Liver (tissue), 3 donors: ENCODE measurements around the gene PLAU.
"Not testable (repeated sequence)": the region's sequence is repeated elsewhere in the genome, so short reads cannot be mapped to it uniquely, and the experiment has no call there.

Experiments used
- CTCF ChIP-seq: fragments of 150-350 bp; IDR thresholded peaks from 2 replicates; pipeline ENCODE4 v1.5.1; 2017; ENCODE audit warnings: improper control_type of control experiment, low read depth, low read length; ENCODE audit not compliant: missing input control
- FOXA1 ChIP-seq: IDR thresholded peaks from 2 replicates; pipeline ENCODE4 v1.6.1; 2016; ENCODE audit warnings: antibody characterized with exemption
- FOXA2 ChIP-seq: IDR thresholded peaks from 2 replicates; pipeline ENCODE4 v1.6.1; 2016; ENCODE audit warnings: antibody characterized with exemption
- GABPA ChIP-seq, 2 donors: IDR thresholded peaks in 1 of 2; conservative IDR thresholded peaks in 1 of 2; 2 replicates each; pipeline ENCODE4 v1.6.1; 2016; ENCODE audit warnings: antibody characterized with exemption in 2 of 2, mild to moderate bottlenecking in 1 of 2, moderate library complexity in 1 of 2
- HNF4A ChIP-seq, 2 donors: conservative IDR thresholded peaks; 2 replicates each; pipeline ENCODE4 v1.6.1; 2016; ENCODE audit warnings: antibody characterized with exemption in 2 of 2, mild to moderate bottlenecking in 2 of 2
- JUND ChIP-seq, 2 donors: IDR thresholded peaks; 2 replicates each; pipeline ENCODE4 v1.6.1; 2016; ENCODE audit warnings: antibody characterized with exemption in 2 of 2
- MAX ChIP-seq: IDR thresholded peaks from 2 replicates; pipeline ENCODE4 v1.6.1; 2016; ENCODE audit warnings: antibody characterized with exemption
- NR2F2 ChIP-seq: IDR thresholded peaks from 2 replicates; pipeline ENCODE4 v1.6.1; 2016; ENCODE audit warnings: antibody characterized with exemption
- RAD21 ChIP-seq, 2 donors: IDR thresholded peaks; 2 replicates each; pipeline ENCODE4 v1.6.1; 2016; ENCODE audit warnings: antibody characterized with exemption in 2 of 2, mild to moderate bottlenecking in 2 of 2
- SP1 ChIP-seq: IDR thresholded peaks from 2 replicates; pipeline ENCODE4 v1.6.1; 2018; ENCODE audit warnings: antibody characterized with exemption, mild to moderate bottlenecking
- TAF1 ChIP-seq: conservative IDR thresholded peaks from 2 replicates; pipeline ENCODE4 v1.6.1; 2016; ENCODE audit warnings: antibody characterized with exemption, mild to moderate bottlenecking
- YY1 ChIP-seq: IDR thresholded peaks from 2 replicates; pipeline ENCODE4 v1.6.1; 2016; ENCODE audit warnings: antibody characterized with exemption, mild to moderate bottlenecking
- ZBTB33 ChIP-seq: IDR thresholded peaks from 2 replicates; pipeline ENCODE4 v1.6.1; 2016; ENCODE audit warnings: antibody characterized with exemption
- TF ChIP-seq, protein P1 (sequence below): IDR thresholded peaks from 2 replicates; pipeline ENCODE4 v1.6.1; 2016; ENCODE audit warnings: antibody characterized with exemption, mild to moderate bottlenecking
- donor health status: healthy.
- donor health status: healthy.

DNA sequence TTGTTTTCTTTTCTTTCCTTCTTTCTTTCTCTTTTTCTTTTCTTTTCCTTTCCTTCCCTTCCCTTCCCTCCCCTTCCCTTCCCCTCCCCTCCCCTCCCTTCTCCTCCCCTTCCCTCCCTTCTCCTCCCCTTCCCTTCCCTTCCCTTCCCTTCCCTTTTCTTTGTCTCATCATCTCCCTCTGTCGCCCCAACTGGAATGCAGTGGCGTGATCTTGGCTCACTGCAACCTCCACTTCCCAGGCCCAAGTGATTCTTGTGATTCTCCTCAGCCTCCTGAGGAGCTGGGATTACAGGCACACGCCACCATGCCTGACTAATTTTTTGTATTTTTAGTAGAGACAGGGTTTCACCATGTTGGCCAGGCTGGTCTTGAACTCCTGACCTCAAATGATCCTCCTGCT, 21.5 kb upstream of the PLAU start:
- TF ChIP-seq CTCF; GABPA (IDR thresholded peaks at IDR 0.05 in 1 of 2, conservative IDR thresholded peaks at IDR 0.05 in 1 of 2); NR2F2; MAX; FOXA2; HNF4A (conservative IDR thresholded peaks at IDR 0.05); JUND (IDR thresholded peaks at IDR 0.05); RAD21 (IDR thresholded peaks at IDR 0.05); TAF1; SP1; YY1; ZBTB33; FOXA1: not testable (repeated sequence)
- TF ChIP-seq, protein P1, sequence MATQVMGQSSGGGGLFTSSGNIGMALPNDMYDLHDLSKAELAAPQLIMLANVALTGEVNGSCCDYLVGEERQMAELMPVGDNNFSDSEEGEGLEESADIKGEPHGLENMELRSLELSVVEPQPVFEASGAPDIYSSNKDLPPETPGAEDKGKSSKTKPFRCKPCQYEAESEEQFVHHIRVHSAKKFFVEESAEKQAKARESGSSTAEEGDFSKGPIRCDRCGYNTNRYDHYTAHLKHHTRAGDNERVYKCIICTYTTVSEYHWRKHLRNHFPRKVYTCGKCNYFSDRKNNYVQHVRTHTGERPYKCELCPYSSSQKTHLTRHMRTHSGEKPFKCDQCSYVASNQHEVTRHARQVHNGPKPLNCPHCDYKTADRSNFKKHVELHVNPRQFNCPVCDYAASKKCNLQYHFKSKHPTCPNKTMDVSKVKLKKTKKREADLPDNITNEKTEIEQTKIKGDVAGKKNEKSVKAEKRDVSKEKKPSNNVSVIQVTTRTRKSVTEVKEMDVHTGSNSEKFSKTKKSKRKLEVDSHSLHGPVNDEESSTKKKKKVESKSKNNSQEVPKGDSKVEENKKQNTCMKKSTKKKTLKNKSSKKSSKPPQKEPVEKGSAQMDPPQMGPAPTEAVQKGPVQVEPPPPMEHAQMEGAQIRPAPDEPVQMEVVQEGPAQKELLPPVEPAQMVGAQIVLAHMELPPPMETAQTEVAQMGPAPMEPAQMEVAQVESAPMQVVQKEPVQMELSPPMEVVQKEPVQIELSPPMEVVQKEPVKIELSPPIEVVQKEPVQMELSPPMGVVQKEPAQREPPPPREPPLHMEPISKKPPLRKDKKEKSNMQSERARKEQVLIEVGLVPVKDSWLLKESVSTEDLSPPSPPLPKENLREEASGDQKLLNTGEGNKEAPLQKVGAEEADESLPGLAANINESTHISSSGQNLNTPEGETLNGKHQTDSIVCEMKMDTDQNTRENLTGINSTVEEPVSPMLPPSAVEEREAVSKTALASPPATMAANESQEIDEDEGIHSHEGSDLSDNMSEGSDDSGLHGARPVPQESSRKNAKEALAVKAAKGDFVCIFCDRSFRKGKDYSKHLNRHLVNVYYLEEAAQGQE = not testable (repeated sequence)
